A673 (cell line): ENCODE results near the gene SIM2. TPM values are rescaled to one million over a fixed set of nuclear protein-coding genes. Genes with fewer than 3 reads are reported as not detected.

ENCODE experiments used
- BruUV-seq: library from RNA; stranded (reverse); fragments of 400-500 nt; replicated peaks from 2 replicates; lab custom pipeline; 2021; lab: Mats Ljungman, UMichigan
- CTCF ChIA-PET: fragments of 300-600 bp; sonication (Branson Sonifier 250); formaldehyde crosslinking; loops from one replicate; lab custom pipeline; 2022; ENCODE audit warnings: antibody characterized with exemption; lab: Charles Lee
- POLR2A ChIA-PET: fragments of 300-600 bp; sonication (Branson Sonifier 250); formaldehyde crosslinking; loops from one replicate; lab custom pipeline; 2022; ENCODE audit warnings: antibody characterized with exemption; ENCODE audit not compliant: low non-redundant PET; lab: Charles Lee
- DNase-seq: peaks from one replicate; pipeline ENCODE4 v3.0.0-alpha.2; 2015; ENCODE audit warnings: low spot score
- H3K27ac ChIP-seq: fragments of 200-600 bp; sonication (generic); 2 replicates; pipeline ENCODE4 v1.5.1; 2016; ENCODE audit warnings: mixed run types, low read depth, mild to moderate bottlenecking, mixed read lengths, antibody characterized with exemption, low read length; ENCODE audit not compliant: poor library complexity, severe bottlenecking
- H3K27me3 ChIP-seq: fragments of 200-600 bp; sonication (generic); replicated peaks from 2 replicates; pipeline ENCODE4 v1.6.1; 2017; ENCODE audit warnings: mixed run types, low read depth, mild to moderate bottlenecking, mixed read lengths, antibody characterized with exemption, low read length; ENCODE audit not compliant: insufficient read depth, poor library complexity
- H3K36me3 ChIP-seq: fragments of 200-600 bp; sonication (generic); 2 replicates; pipeline ENCODE4 v1.6.1; 2016; ENCODE audit warnings: mixed run types, mild to moderate bottlenecking, mixed read lengths, antibody characterized with exemption, low read length; ENCODE audit not compliant: insufficient read depth, poor library complexity, severe bottlenecking
- H3K4me1 ChIP-seq: fragments of 200-600 bp; sonication (generic); 2 replicates; pipeline ENCODE4 v1.6.1; 2017; ENCODE audit warnings: mixed run types, mild to moderate bottlenecking, mixed read lengths, antibody characterized with exemption, low read length; ENCODE audit not compliant: insufficient read depth, poor library complexity, severe bottlenecking
- H3K4me3 ChIP-seq: fragments of 200-600 bp; sonication (generic); 2 replicates; pipeline ENCODE4 v1.5.1; 2016; ENCODE audit warnings: low read depth, mixed run types, mild to moderate bottlenecking, mixed read lengths, low read length; ENCODE audit not compliant: poor library complexity, severe bottlenecking
- H3K9me3 ChIP-seq: fragments of 200-600 bp; sonication (generic); 2 replicates; pipeline ENCODE4 v1.6.1; 2016; ENCODE audit warnings: mixed run types, low read depth, mild to moderate bottlenecking, mixed read lengths, antibody characterized with exemption, low read length; ENCODE audit not compliant: poor library complexity, severe bottlenecking
- EZH2 ChIP-seq: fragments of 200-600 bp; sonication (generic); IDR thresholded peaks from 2 replicates; pipeline ENCODE4 v1.6.1; 2017; ENCODE audit warnings: borderline replicate concordance, low read depth, mild to moderate bottlenecking, mixed read lengths, antibody characterized with exemption, low read length; ENCODE audit not compliant: poor library complexity, severe bottlenecking
- intact Hi-C: fragments of 100-400 bp; cut with micrococcal nuclease; formaldehyde crosslinking; loops from one replicate; pipeline ENCODE4 v1.10.0; 2022; ENCODE audit not compliant: unreplicated experiment
- total RNA-seq: library from RNA; stranded (reverse); gene quantifications from 2 replicates; pipeline ENCODE4 v1.2.3, GENCODE V29; 2021
- TF ChIP-seq, protein P1 (sequence below): fragments of 300-800, 200-600 bp; sonication (generic); conservative IDR thresholded peaks from 2 replicates; pipeline ENCODE4 v1.5.1; 2017; ENCODE audit warnings: low read depth, mild to moderate bottlenecking, antibody characterized with exemption, low read length, moderate library complexity, mixed read lengths

The SIM2 gene
- total RNA-seq, 1 experiment from 2014 or later = 42.7 TPM

DNA sequence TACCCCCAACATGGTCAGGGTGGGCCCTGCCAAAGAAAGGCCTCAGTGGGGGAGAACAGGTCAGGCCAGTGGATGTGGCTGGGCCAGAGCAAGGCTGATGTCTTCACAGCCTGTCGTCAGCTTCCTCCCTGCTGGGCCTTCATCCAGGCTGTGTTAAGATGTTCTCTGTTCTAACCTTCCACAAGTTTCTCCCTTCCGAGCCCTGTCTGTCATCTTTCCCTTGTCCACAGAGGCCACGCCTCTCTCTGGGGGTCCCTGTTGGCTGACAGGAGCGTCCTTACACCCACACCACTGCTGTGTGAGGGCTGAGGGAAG lies 36.2 kb downstream of the SIM2 start:
- Histone ChIP-seq H3K36me3 (peaks cover 43% of the 10 kb centered on the region), H3K4me1 (no peaks in the 10 kb centered on the region), H3K27ac (no peak overlapping the region), H3K9me3 (no peaks in the 10 kb centered on the region), H3K4me3 (no peak overlapping the region), H3K27me3 (no peaks in the 10 kb centered on the region)
- TF ChIP-seq, protein P1, sequence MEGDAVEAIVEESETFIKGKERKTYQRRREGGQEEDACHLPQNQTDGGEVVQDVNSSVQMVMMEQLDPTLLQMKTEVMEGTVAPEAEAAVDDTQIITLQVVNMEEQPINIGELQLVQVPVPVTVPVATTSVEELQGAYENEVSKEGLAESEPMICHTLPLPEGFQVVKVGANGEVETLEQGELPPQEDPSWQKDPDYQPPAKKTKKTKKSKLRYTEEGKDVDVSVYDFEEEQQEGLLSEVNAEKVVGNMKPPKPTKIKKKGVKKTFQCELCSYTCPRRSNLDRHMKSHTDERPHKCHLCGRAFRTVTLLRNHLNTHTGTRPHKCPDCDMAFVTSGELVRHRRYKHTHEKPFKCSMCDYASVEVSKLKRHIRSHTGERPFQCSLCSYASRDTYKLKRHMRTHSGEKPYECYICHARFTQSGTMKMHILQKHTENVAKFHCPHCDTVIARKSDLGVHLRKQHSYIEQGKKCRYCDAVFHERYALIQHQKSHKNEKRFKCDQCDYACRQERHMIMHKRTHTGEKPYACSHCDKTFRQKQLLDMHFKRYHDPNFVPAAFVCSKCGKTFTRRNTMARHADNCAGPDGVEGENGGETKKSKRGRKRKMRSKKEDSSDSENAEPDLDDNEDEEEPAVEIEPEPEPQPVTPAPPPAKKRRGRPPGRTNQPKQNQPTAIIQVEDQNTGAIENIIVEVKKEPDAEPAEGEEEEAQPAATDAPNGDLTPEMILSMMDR = no peak
- TF ChIP-seq EZH2 = no peak
- ChIA-PET POLR2A (interaction anchor here (0.5 kb wide), 1 partner anchor 19 kb away, joined by 5 read pairs; no protein-coding TSS in a partner anchor), CTCF (no interaction called here)
- DNase-seq = no peak
- BruUV-seq = no TSS peak
- intact Hi-C loops = no loop called here

DNA sequence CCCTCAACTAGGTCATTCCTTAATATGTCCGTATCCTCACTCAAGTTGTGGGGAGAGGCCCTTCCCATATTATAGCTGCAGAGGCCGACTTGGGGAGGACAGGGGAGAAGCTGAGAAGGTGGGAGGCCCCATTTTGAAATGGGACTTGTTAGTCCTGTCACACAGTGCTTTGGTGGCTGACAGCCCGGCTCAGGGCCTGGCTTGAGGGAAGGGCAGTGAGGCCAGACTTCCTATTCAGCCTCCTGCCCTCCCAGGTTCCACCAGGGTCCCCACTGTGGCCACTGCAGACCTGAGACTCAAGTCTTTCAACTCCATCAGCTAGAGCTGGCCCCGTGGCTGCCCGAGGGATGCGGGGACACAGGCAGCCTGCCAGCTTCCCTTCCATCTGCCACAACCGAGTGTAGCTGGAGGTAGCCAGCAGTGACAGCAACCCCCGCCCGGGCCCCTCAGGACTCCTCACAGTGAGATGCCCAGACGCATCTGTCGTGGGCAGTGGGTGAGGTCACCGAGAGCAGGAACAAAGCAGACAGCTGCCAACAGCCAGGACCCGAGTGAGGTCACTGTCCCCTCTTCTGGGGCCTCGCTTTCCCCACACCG lies 36.9 kb downstream of the SIM2 start:
- Histone ChIP-seq H3K4me3 (no peak overlapping the region), H3K9me3 (no peaks in the 10 kb centered on the region), H3K4me1 (no peaks in the 10 kb centered on the region), H3K27ac (no peak overlapping the region), H3K36me3 (peaks cover 43% of the 10 kb centered on the region), H3K27me3 (no peaks in the 10 kb centered on the region)
- TF ChIP-seq EZH2 = no peak
- TF ChIP-seq, protein P1 = no peak
- ChIA-PET CTCF (no interaction called here), POLR2A (no interaction called here)
- intact Hi-C loops = no loop called here
- DNase-seq = no peak
- BruUV-seq = no TSS peak

DNA sequence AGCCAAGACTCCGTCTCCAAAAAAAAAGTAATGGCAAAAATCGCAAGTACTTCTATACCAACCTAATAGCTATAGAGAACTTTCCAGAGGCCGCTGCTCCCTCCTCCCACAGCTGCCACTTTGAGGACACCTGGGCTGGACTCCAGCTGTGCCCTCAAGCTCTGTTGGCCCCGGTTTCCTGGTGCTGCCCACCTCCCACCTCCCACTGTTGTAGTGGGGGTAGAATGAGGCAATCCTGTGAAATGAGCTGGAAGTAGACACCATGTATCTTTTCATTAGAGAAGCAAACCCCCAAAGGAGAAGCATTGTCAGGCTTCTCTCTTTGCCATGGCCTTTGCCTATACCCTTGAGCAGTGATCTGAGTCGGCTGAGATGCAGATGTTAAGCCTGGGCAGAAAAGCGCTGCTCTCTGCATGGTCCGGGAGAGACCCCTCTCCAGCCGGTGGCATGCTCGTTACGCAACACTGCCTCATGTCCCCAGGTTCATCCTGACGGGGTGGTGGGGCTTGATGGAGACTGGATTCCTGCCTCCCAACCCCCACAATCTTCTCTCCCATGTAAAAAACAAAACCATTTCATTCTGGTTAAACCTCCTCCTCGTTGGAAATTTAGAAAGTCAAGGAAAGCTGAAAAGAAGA lies 39.7 kb downstream of the SIM2 start:
- ChIA-PET CTCF (no interaction called here), POLR2A (interaction anchor here (0.6 kb wide), 1 partner anchor 132 kb away, joined by 9 read pairs; no protein-coding TSS in a partner anchor)
- TF ChIP-seq EZH2 = no peak
- TF ChIP-seq, protein P1 = no peak
- DNase-seq = no peak
- BruUV-seq = no TSS peak
- Histone ChIP-seq H3K4me1 (no peaks in the 10 kb centered on the region), H3K4me3 (no peak overlapping the region), H3K27me3 (no peaks in the 10 kb centered on the region), H3K36me3 (peaks cover 46% of the 10 kb centered on the region), H3K27ac (no peak overlapping the region), H3K9me3 (no peaks in the 10 kb centered on the region)
- intact Hi-C loops = no loop called here
